C4-2B (cell line): Measurements from ENCODE around the gene TMEM39B.

Experiments
- ZFX ChIP-seq: fragments of 450-650 bp; IDR thresholded peaks from 2 replicates; pipeline ENCODE4 v1.6.1; 2017
- TF ChIP-seq, protein P1 (sequence below): fragments of 450-650 bp; conservative IDR thresholded peaks from 2 replicates; pipeline ENCODE4 v1.5.1; 2017; ENCODE audit warnings: mild to moderate bottlenecking

DNA sequence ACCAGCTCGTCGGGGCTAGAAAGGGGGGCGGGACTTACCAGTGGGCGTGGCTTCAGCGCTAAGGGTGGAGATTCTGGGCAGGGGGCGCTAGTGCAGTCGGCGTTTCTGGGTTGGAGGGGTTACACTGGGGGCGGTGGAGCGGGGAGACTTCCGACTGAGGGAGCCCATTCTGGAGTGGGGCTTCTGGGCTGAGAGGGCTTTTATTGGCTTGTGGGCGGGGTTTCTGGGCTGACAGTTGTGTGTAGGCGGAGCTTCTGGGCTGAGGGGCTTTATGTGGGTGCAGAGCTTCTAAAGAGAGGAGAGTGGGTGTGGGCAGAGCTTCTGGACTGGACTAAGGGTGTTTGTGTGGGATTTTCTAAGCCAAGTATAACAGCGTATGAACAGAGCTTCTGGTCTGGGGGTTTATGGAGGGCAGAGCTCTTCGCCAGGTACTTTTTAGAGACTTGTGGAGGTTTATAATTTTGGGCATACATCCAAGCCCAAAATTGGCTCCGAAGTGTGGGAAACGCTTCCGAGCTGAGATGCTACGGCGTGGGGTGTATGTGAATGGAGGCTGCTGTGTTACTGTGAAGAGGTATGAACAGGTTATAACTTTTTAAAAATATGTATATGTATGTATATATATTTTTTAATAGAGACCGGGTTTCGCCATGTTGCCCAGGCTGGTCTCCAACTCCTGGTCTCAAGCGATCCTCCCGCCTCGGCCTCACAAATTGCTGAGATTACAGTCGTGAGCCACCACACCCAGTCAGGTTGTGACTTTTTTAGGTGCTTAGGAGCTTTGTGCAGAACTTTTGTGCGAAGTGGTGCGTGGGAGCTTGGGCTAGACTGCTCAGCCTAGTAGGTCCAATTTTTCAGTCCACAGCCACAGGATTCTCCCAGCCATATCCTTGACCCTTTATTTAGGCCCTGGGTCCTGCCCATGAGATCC lies 825 bp downstream of the TMEM39B start:
- TF ChIP-seq, protein P1, sequence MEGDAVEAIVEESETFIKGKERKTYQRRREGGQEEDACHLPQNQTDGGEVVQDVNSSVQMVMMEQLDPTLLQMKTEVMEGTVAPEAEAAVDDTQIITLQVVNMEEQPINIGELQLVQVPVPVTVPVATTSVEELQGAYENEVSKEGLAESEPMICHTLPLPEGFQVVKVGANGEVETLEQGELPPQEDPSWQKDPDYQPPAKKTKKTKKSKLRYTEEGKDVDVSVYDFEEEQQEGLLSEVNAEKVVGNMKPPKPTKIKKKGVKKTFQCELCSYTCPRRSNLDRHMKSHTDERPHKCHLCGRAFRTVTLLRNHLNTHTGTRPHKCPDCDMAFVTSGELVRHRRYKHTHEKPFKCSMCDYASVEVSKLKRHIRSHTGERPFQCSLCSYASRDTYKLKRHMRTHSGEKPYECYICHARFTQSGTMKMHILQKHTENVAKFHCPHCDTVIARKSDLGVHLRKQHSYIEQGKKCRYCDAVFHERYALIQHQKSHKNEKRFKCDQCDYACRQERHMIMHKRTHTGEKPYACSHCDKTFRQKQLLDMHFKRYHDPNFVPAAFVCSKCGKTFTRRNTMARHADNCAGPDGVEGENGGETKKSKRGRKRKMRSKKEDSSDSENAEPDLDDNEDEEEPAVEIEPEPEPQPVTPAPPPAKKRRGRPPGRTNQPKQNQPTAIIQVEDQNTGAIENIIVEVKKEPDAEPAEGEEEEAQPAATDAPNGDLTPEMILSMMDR = no peak; the same call in 1 of the 2 replicates
- no peak for TF ChIP-seq ZFX
